ENCODE measurements around the gene PHF24.

GRCh38 chr9:34962546-34962945 lies 4.5 kb downstream of the PHF24 start:
- no peak for TF ChIP-seq CTCF (IDR thresholded peaks at IDR 0.05)
- no peak for TF ChIP-seq POLR2A (IDR thresholded peaks at IDR 0.05)

Measured in right lobe of liver (tissue), 4 donors.